ENCODE measurements around the gene ADD1.
"Not testable (repeated sequence)": the region's sequence is repeated elsewhere in the genome, so short reads cannot be mapped to it uniquely, and the experiment has no call there.

GRCh38 chr4:2918300-2918699 is 74.7 kb downstream of the ADD1 start:
- TF ChIP-seq, protein P1, sequence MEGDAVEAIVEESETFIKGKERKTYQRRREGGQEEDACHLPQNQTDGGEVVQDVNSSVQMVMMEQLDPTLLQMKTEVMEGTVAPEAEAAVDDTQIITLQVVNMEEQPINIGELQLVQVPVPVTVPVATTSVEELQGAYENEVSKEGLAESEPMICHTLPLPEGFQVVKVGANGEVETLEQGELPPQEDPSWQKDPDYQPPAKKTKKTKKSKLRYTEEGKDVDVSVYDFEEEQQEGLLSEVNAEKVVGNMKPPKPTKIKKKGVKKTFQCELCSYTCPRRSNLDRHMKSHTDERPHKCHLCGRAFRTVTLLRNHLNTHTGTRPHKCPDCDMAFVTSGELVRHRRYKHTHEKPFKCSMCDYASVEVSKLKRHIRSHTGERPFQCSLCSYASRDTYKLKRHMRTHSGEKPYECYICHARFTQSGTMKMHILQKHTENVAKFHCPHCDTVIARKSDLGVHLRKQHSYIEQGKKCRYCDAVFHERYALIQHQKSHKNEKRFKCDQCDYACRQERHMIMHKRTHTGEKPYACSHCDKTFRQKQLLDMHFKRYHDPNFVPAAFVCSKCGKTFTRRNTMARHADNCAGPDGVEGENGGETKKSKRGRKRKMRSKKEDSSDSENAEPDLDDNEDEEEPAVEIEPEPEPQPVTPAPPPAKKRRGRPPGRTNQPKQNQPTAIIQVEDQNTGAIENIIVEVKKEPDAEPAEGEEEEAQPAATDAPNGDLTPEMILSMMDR (IDR thresholded peaks at IDR 0.05), result not testable (repeated sequence)
- TF ChIP-seq ZFX (IDR thresholded peaks at IDR 0.05; ENCODE audit: borderline replicate concordance), result not testable (repeated sequence)
